Dedifferentiated amniotic fluid mesenchymal stem cell (primary cell): ENCODE data around the gene TPM4.

Source experiments
- DNase-seq: peaks from one replicate; pipeline ENCODE4 v3.0.0-alpha.2; 2016; ENCODE audit errors: extremely low spot score

Gene TPM4

GRCh38 chr19:16041991-16042386 lies 34.3 kb upstream of the TPM4 start:
- DNase-seq = no peak

- DNase-seq = no peak
Observed at GRCh38 chr19:16042533-16043085, 33.7 kb upstream of the TPM4 start.

- no peak for DNase-seq
Observed at GRCh38 chr19:16043156-16043757, 33.0 kb upstream of the TPM4 start.

- no peak for DNase-seq
Observed at GRCh38 chr19:16044746-16045145, 31.5 kb upstream of the TPM4 start.

GRCh38 chr19:16045171-16045570 lies 31.1 kb upstream of the TPM4 start:
- no peak for DNase-seq

GRCh38 chr19:16045893-16046292 lies 30.4 kb upstream of the TPM4 start:
- no peak for DNase-seq

GRCh38 chr19:16048583-16048982 lies 27.7 kb upstream of the TPM4 start:
- DNase-seq = no peak

GRCh38 chr19:16051254-16052025 lies 24.9 kb upstream of the TPM4 start:
- DNase-seq = no peak

- no peak for DNase-seq
Observed at GRCh38 chr19:16052353-16052752, 23.9 kb upstream of the TPM4 start.

- no peak for DNase-seq
Observed at GRCh38 chr19:16057062-16057461, 19.2 kb upstream of the TPM4 start.

GRCh38 chr19:16060294-16060693 lies 16.0 kb upstream of the TPM4 start:
- no peak for DNase-seq

- DNase-seq = no peak
Observed at GRCh38 chr19:16061943-16062342, 14.4 kb upstream of the TPM4 start.

- DNase-seq = no peak
Observed at GRCh38 chr19:16062789-16063188, 13.5 kb upstream of the TPM4 start.

GRCh38 chr19:16064209-16064889 lies 11.9 kb upstream of the TPM4 start:
- no peak for DNase-seq

GRCh38 chr19:16066611-16067104 lies 9.6 kb upstream of the TPM4 start:
- DNase-seq = no peak

- DNase-seq = no peak
Observed at GRCh38 chr19:16067205-16067938, 8.9 kb upstream of the TPM4 start.

- DNase-seq = no peak
Observed at GRCh38 chr19:16068696-16069259, 7.5 kb upstream of the TPM4 start.

- no peak for DNase-seq
Observed at GRCh38 chr19:16069813-16070365, 6.4 kb upstream of the TPM4 start.

GRCh38 chr19:16070366-16070990 lies 5.8 kb upstream of the TPM4 start:
- no peak for DNase-seq

- DNase-seq = no peak
Observed at GRCh38 chr19:16071072-16071691, 5.1 kb upstream of the TPM4 start.
